NCI-H2227 treated with DMSO at 0.1 percent for 48 hours (cell line): ENCODE data around the gene PRKCD.

Source experiments
- DNase-seq: peaks from one replicate; lab custom pipeline; 2025; lab: John Stamatoyannopoulos, UW

PRKCD gene

DNA sequence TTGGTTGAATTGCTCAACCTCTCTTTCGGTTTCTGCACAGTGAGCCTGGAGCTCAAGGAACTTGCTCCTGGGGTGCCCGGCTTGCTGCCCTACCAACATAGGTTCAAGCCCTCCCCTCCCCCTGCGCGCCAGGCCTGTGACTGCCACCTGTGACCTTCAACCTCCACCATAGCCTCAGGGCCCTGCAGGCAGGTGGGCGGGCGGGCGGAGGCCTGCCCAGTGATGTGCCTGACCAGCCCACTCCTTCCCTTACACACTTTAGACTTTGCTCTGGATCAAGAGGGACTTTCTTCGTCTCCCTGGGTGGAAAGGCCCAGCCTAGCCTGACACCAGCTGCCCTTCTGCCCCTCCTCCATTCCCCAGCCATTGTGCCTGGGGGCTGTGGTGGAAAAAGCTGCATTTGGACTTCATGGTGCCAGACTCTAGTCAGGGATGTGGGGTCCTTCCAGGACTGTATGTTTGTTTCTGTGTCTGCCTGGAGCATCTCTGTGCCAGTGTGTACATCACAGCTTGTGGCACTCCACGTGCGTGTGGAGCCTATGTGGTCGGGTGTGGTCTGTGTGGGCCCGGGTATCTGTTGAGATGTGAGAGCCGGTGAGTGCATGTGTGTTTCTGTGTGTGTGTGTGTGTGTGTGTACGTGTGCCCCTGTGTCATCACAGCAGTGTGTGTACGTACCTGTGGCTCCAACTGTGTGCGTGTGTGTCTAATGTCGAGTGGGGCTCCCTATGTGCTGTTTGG lies 9.5 kb downstream of the PRKCD start:
- no peak for DNase-seq

DNA sequence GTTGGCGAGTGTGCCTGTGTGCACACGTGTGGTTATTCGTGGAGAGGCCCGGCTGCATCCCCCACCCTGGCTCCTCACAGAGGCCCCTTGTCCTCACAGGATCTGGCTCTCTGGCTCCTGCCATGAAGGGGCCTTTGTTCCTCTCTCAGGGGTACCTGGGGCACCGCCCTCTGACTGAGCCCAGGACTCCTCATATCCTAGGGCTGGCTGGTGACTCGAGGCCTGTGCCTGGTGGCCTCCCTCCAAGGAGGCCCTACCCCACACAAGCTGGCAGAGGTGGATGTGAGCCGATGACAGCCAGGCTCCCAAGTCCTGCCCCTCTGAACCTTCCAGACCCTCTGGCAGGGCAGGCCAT lies 10.0 kb downstream of the PRKCD start:
- DNase-seq = no peak

DNA sequence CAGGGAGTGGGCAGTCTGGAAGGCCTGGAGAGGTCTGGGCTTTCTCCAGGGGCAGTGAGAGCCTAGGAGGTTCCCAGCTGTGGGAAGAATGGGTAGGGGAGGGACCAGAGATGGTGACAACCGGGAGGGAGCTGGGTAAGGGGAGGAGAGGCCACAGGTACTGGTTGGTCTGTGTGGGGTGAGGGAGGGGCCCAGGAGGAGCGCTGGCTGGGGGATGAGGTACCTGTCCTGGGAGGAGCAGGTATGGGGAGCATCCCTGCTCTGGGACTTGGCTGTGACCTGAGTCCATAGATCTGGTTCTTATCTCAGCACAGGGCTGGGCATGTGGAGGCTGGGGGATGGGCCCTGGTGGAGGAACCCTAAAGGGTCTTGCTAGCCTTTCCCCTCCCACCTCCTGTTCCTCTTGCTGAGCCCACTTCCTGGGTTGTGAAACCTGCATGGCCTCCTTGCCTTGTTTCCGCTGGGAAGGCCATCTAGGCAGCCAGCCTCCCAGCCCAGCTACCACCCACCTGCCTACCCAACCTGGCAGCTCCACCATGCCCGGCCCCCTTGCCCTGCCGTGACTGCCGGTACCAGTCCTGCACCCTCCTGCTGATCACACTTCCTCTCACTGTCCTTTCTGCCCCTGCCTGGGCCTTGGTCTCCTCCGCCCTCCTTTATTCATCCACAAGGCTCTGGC lies 11.0 kb downstream of the PRKCD start:
- DNase-seq = no peak

DNA sequence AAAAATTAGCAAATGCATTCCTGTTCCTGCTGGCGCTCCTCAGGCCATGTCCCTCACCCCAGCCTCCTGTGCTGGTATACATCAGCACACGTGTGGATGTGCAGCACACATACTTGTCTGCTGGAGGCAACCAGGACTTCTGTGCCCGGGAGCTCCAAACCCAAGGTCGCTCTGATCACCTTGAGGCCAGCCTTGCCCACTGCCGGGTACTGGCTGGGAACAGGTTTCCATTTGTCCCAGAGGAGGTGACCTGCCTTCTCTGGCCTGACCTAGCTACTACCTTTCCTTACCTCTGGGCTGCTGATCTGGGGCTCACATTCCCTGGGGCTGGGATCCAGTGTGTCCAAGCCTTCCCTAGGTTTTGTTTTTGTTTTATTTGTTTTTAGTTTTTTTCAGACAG lies 12.1 kb downstream of the PRKCD start:
- DNase-seq = no peak

DNA sequence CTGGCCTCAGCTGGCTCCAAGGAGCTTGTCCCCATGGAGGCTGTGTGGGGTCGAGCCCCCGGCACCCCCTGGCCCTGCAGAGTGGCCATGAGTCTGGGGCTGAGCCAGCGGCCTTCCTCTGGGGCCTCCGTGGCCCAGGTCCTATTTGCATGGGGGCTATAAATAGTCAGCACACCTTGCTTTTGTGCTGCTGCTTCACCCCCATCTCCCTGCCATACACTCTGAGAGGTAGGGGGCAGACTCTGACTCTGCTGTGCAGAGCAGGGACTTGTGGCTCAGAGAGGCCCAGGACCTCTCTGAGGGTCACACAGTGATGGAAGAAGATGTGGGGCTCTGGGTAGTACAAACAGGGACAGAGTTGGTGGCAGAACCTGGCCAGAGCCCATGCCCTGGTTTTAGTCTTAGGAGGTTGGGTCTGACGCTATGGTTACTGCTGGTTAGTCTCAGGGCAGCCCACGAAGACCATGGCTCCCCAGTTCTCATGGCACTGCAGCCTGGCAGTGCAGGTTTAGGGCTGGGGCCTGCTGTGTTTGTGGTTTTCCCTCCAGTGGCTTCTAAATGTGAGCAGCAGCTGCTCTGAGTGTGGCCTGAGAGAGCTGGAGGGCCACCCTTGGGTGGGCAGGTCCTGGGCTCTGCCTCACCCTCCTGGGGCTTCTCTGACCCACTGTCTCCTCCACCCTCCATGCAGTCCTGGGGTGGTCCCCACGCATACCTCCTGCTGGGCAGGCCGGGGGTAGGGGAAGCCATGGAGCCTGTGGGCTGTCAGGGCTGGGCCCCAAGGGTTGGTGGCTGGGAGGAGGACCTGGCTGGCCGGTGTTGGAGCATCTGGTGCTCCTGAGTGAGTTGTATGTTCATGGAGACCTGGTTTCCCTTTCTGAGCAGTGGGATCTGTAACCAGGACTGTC lies 13.6 kb downstream of the PRKCD start:
- no peak for DNase-seq

DNA sequence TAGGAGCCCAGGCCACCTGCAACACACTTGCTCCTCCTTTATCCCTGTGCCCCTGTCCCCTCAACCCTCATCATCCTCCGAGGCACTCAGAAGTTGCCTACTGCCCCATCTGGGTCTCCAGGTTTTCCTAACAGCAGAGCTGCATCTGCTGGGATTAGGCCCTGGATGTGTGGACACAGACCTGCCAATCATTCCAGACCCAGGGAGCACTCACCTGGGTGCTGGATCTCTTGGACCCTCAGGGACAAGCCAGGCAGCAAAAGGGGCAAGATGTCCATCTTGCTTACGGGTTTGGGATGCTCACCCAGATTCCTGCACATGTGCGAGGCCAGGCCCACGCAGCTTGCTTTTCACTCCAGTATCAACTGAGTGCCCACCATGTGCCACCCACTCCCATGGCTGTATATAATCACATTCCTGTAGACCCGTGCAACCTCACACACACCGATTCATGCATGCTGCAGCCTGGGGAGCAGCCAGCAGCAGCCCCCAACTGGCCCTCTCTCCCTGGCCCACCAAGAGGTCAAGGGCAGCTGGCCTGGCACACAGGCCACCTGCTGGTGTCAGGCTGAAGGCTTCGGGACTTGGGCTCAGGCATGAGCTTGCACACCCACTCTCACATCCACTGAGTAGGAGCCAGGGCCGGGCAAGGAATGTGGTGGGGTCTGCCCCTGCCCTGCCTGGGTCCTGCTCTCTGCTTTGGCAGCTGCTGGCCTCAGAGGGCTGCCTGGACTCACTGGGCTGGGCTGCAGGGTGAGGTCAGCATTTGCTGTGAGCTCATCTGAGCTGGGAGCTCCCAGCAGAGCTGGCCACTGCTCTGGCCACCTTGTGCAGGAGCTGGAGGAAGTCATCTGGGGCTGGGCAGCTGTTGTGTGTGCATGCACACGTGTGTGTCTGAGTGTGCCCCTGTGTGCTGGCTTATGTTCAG lies 14.9 kb downstream of the PRKCD start:
- no peak for DNase-seq

DNA sequence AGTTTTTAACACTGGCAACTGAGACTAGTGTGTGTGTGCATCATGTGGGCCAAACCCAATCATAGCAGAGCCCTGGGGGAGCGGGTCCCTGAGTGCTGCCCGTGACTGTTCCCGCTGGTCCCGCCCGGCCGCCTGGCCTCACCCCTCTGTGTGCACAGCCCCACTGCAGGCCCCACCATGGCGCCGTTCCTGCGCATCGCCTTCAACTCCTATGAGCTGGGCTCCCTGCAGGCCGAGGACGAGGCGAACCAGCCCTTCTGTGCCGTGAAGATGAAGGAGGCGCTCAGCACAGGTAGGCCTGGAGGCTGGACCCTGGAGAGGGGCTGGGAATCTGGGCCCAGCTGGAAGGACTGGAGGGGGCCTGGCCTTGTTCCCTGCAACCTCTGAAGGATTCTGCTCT lies 17.2 kb downstream of the PRKCD start:
- no peak for DNase-seq

DNA sequence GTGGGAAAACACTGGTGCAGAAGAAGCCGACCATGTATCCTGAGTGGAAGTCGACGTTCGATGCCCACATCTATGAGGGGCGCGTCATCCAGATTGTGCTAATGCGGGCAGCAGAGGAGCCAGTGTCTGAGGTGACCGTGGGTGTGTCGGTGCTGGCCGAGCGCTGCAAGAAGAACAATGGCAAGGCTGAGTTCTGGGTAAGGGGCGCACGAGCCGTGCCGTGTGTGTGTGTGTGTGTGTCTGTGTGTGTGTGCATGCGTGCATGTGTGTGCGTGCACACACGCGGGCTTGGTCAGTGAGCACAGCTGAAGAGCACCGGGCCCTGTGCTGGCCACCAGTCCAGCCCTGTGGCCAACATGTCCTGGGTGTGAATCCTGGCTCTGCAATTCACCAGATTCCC lies 18.6 kb downstream of the PRKCD start:
- no peak for DNase-seq

DNA sequence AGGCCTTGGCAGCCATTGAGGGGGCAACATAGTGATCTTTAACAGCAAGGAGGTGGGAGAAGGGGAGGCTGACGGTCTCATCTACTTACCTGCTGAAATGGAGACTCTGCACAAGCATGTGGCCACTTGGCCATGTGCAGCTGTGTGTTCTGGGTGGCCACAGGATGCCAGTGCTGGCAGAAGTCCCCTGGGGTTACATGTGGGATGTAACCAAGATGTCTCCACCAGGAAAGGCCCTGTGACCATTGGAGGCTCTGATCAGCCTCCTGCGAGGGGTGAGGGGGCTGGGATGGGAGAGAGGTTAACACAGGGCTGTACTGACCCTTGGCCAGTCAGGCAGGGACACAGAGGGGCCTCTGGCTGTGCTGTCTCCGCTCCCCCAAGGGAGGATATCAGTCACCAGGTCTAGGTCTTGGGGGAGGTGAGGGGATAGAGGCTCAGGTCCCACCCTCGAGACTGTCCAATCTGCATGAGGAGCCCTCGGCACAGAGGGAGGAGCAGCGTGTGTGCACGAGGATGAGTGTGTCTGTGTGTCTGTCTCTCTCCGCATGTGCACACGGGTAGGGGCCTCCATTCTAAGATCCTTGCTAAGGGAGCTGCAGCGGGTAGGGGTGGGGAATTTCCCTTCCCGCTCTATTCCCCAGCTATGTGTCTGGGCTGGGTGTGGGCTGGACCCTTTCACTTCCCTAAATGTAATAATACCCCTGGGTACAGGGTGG lies 19.5 kb downstream of the PRKCD start:
- DNase-seq = no peak

DNA sequence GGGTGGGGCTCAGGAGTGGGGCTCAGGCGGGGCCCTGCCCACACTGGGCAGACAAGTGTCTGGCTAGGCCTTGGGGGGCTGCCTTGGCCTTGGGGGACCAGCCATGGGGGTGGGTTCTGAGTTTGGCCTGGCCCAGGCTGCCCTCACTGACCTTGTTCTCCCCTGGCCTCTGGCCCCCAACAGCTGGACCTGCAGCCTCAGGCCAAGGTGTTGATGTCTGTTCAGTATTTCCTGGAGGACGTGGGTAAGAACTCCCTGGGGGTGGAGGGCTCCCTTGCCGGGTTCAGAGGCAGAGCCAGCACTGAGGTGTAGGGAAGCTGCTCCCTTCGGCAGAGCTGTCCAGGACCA lies 20.0 kb downstream of the PRKCD start:
- no peak for DNase-seq

DNA sequence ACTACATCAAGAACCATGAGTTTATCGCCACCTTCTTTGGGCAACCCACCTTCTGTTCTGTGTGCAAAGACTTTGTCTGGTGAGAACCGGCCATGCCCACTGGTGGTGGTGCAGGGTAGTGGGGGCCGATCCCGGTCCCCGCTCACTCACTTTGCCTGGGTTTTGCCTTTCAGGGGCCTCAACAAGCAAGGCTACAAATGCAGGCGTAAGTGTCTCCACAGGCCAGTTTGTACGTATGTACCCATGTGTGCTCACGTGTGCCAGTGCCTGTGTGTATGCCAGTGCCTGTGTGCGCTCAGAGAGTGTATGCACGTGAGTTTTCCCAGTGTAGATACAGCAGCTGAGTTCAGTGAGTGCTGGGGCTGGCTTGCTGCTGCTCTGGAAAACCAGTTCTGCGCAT lies 20.5 kb downstream of the PRKCD start:
- DNase-seq = no peak

DNA sequence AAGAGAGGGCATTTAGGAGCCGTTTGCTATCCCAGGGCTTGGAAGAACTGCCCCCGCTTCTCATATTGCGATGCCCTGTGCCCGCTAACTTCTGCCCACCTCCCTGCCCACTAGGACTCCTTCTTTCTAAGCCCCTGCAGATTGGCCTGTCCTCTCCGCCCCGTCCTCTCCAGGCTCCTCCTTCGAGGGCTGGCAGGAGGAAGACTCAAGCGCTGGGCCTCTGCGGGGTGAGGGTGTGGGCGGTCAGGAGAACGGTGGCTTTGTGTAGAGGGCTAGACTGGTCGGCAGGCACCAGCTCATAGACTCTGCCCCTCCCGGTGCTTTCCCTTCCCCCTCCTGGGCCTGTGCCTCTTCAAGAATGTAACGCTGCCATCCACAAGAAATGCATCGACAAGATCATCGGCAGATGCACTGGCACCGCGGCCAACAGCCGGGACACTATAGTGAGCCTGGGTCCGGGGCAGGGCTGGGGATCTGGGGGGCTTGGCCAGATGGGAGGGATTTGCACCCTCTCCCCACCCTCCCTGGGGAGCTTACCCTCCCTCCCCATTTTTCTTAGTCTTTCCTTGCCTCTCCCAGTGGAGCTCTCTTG lies 21.9 kb downstream of the PRKCD start:
- DNase-seq = no peak

DNA sequence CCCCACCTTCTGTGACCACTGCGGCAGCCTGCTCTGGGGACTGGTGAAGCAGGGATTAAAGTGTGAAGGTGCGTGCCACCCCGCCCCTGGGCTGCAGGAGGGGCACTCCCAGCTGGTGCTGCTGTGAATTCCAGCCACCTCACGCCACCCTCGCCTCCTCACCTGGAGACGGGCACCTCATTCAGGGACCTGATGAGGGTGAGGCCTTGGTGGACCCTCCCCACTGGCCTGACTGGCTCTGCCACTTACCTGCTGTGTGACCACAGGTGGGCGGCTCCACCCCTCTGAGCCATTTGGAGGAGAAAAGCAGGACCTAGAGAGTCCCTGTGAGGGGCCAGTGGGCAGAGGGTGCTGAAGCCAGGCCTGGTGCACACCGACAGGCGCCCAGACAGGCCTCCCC lies 22.5 kb downstream of the PRKCD start:
- no peak for DNase-seq

DNA sequence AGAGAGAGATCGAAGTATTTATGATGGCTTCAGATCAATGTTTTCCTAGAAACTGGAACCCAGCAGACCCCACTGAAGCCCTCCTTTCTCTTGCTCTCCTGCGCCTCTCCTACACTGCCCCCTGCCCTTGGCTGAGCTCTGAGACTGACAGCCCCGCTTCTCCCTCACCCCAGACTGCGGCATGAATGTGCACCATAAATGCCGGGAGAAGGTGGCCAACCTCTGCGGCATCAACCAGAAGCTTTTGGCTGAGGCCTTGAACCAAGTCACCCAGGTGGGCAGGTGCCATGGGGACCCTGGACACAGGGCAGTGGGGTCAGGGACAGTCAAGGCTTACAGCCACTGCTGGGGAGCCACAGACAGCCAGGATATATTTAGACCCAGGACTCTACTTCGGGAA lies 23.7 kb downstream of the PRKCD start:
- no peak for DNase-seq

DNA sequence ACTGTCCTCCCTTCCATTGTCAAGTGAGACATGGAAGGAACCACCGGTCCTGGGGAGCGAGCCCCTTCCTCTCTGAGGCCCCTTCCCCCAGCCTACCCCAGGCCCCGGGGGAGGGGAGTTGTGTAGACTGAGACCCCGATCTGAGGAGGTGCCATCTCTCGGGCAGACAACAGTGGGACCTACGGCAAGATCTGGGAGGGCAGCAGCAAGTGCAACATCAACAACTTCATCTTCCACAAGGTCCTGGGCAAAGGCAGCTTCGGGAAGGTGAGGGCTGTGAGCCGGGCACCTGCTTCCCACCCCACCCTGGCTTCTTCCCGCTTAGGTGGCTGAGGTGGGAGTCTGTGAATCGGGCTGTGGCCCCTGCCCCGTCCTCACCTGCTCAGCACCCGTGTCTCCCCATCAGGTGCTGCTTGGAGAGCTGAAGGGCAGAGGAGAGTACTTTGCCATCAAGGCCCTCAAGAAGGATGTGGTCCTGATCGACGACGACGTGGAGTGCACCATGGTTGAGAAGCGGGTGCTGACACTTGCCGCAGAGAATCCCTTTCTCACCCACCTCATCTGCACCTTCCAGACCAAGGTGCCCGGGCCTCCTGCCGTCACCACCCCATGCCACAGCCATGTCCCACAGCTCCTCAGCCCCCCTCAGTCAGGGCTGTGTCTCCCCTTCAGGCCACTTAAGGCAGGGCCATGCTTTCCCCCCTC lies 24.9 kb downstream of the PRKCD start:
- DNase-seq = no peak

DNA sequence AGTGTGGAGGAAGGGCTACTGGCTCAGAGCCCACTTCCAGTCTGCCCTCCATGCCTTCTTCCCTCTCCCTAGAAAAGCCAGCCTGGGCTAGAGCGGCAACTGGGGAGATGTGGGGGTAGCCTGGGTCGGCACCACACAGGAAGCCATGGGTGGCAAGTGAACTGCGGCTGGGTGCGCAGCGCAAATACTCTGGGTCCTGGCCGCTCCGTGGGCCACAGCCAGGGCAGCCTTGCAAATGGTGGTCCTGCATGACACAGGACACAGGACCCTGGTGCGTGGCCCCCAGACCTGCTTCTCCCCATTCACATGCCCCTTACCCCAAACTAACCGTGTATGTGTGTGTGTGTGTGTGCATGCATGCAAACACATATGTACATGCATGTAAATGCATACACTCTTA lies 25.7 kb downstream of the PRKCD start:
- no peak for DNase-seq

DNA sequence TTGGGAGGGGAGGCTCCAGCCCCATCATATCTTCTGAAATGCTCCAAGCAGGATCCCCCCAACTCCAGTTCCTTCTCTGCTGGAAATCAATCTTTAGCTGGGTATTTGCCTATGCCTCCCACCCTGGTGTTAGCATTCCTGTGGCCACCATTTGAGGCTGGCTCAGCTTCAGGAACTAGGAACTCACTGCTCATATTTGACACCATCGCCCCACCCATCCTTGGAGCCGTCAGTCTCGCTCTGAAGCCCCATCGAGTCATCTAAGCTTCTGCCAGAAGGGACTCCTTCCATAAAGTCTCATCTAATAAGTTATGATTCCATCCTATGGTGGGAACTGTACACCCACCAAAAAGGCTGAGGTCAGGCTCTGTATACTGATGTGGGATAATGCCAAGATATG lies 26.4 kb downstream of the PRKCD start:
- DNase-seq = no peak

DNA sequence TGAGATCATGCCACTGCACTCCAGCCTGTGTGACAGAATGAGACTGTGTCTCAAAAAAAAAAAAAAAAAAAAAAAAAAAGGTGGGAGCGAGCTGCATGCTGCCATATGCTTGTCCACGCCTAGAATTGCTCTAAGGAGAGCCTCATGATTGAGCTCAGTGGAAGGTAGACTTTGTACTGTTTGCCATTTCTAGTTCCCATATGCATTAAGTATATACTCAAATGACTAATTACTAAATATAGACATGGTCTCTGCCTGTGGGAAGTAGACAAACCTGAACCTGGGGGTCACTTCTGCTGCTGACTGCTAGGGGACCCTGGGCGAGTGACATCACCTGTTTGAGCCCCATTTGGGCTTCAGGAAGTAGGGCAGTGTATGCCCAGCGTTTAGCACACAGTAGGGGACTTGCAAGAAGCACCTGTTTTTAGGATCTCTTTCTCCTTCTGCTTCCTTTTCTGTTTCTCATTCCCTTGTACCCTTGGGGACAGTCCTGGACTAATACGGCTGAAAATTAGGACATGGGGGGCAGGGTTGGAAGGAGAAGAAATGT lies 27.2 kb downstream of the PRKCD start:
- no peak for DNase-seq

DNA sequence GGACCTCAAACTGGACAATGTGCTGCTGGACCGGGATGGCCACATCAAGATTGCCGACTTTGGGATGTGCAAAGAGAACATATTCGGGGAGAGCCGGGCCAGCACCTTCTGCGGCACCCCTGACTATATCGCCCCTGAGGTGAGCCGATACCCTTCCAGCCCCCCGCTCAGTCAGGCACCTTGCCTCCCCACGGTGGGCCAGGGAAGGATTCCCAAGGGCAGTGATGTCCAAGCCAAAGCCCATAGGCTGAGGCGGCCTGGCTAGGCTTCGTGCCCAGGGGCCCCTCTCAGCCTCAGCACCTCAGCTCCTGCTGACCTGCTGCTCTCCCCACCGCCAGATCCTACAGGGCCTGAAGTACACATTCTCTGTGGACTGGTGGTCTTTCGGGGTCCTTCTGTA lies 27.7 kb downstream of the PRKCD start:
- no peak for DNase-seq

DNA sequence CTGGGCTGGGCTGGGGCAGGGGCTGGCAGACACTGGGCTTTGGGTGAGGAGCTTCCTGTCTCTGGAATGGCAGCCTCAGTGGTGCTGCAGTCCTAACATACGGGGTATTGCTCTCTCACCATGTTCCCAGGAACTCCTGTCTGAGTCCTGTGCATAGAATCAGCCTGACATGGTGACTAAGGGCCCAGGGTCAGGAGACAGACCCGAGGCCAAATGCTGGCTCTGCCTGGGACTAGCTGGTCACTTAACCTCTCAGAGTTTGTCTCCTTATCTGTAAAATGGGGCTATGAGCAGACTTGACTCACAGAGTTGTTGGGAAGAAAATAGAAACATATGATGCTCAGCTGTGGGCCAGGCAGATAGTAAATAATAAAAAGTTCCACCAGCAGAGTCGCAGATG lies 28.3 kb downstream of the PRKCD start:
- DNase-seq = no peak
